H1 (cell line): ENCODE results near the gene TMEM25. TPM values are rescaled to one million over a fixed set of nuclear protein-coding genes. Genes with fewer than 3 reads are reported as not detected.
"Not testable (repeated sequence)": the region's sequence is repeated elsewhere in the genome, so short reads cannot be mapped to it uniquely, and the experiment has no call there.

Source experiments
- CTCF ChIA-PET: fragments of 300-600 bp; sonication (Branson Sonifier 250); formaldehyde crosslinking; loops from one replicate; lab custom pipeline; 2021; ENCODE audit not compliant: partially characterized antibody; lab: Charles Lee
- POLR2A ChIA-PET: fragments of 300-600 bp; sonication (Branson Sonifier 250); formaldehyde crosslinking; loops from one replicate; lab custom pipeline; 2021; ENCODE audit warnings: inconsistent platforms; ENCODE audit not compliant: partially characterized antibody; lab: Charles Lee
- DNase-seq, 2 experiments: peaks; one replicate each; pipeline versions ENCODE4 v3.0.0 to v3.0.0-alpha.2; 2010 to 2022; ENCODE audit warnings: low spot score in 2 of 2, low read depth in 1 of 2, mixed read lengths in 1 of 2
- FAIRE-seq: peaks from 2 replicates; lab custom pipeline; 2011; peaks lifted over from hg19 to GRCh38; lab: Jason Lieb, UNC
- H2AFZ ChIP-seq: 2 replicates; pipeline ENCODE4 v1.8.1; 2012; ENCODE audit warnings: low read length, inconsistent platforms
- H2AK5ac ChIP-seq: 2 replicates; pipeline ENCODE4 v1.6.1; 2013; ENCODE audit warnings: low read depth, low read length
- H2BK120ac ChIP-seq: replicated peaks from 2 replicates; pipeline ENCODE3; 2013; ENCODE audit warnings: low read depth, low read length, inconsistent platforms
- H2BK12ac ChIP-seq: 2 replicates; pipeline ENCODE4 v1.6.1; 2013; ENCODE audit warnings: low read depth, low read length
- H2BK15ac ChIP-seq: 2 replicates; pipeline ENCODE4 v1.6.1; 2013; ENCODE audit warnings: low read length
- H2BK20ac ChIP-seq: 2 replicates; pipeline ENCODE4 v1.6.1; 2013; ENCODE audit warnings: low read length
- H2BK5ac ChIP-seq: 2 replicates; pipeline ENCODE4 v1.6.1; 2013; ENCODE audit warnings: low read depth, low read length
- H3K14ac ChIP-seq: 2 replicates; pipeline ENCODE4 v1.6.1; 2013; ENCODE audit warnings: inconsistent platforms; ENCODE audit not compliant: insufficient read length
- H3K18ac ChIP-seq: 2 replicates; pipeline ENCODE4 v1.6.1; 2013; ENCODE audit warnings: low read length; ENCODE audit errors: extremely low read depth
- H3K23ac ChIP-seq: 2 replicates; pipeline ENCODE4 v1.6.1; 2013; ENCODE audit warnings: inconsistent platforms; ENCODE audit not compliant: insufficient read length
- H3K23me2 ChIP-seq: 2 replicates; pipeline ENCODE4 v1.6.1; 2013; ENCODE audit warnings: low read depth, low read length
- H3K27ac ChIP-seq: 2 replicates; pipeline ENCODE4 v1.6.1; 2011; ENCODE audit warnings: low read depth, low read length, inconsistent platforms
- H3K27me3 ChIP-seq, 4 experiments: replicated peaks in 1 of 4; 1 replicate in 1 of 4; 2 replicates in 3 of 4; pipeline versions ENCODE4 v1.6.1 to v1.8.1; 2011 to 2013; ENCODE audit warnings: low read length in 3 of 4, mild to moderate bottlenecking in 3 of 4, inconsistent platforms in 2 of 4, mixed read lengths in 2 of 4, moderate library complexity in 1 of 4; ENCODE audit not compliant: control insufficient read depth in 3 of 4, insufficient read depth in 3 of 4; ENCODE audit errors: extremely low read depth in 1 of 4
- H3K36me3 ChIP-seq, 4 experiments: 2 replicates each; pipeline versions ENCODE4 v1.6.1 to v1.8.1; 2011 to 2013; ENCODE audit warnings: mild to moderate bottlenecking in 4 of 4, low read length in 3 of 4, moderate library complexity in 2 of 4, control low read depth in 1 of 4, inconsistent platforms in 1 of 4; ENCODE audit not compliant: insufficient read depth in 4 of 4, control insufficient read depth in 2 of 4
- H3K4ac ChIP-seq: replicated peaks from 2 replicates; pipeline ENCODE3; 2013; ENCODE audit warnings: low read length, low read depth, mixed read lengths, inconsistent platforms; ENCODE audit not compliant: insufficient read length
- H3K4me1 ChIP-seq, 4 experiments: replicated peaks in 1 of 4; 1 replicate in 1 of 4; 2 replicates in 3 of 4; pipeline versions ENCODE4 v1.6.1 to v1.8.1; 2011 to 2013; ENCODE audit warnings: low read length in 3 of 4, inconsistent platforms in 2 of 4, mixed read lengths in 1 of 4; ENCODE audit not compliant: insufficient read depth in 4 of 4, control insufficient read depth in 3 of 4
- H3K4me2 ChIP-seq, 2 experiments: 2 replicates each; pipeline versions ENCODE4 v1.6.1 to v1.8.1; 2011 to 2013; ENCODE audit warnings: low read depth in 2 of 2, low read length in 2 of 2, control low read depth in 1 of 2, inconsistent platforms in 1 of 2, mild to moderate bottlenecking in 1 of 2; ENCODE audit not compliant: insufficient read depth in 1 of 2
- H3K4me3 ChIP-seq, 4 experiments: fragments of 200-600, 300-600 bp in 1 of 4; sonication (generic), shearing (Covaris generic), sonication (Bioruptor Twin) in 1 of 4; 2 replicates each; pipeline versions ENCODE4 v1.5.1 to v1.8.1; 2011 to 2016; ENCODE audit warnings: low read length in 4 of 4, low read depth in 3 of 4, control low read depth in 2 of 4, inconsistent platforms in 2 of 4, mild to moderate bottlenecking in 2 of 4, mixed read lengths in 1 of 4, moderate library complexity in 1 of 4; ENCODE audit not compliant: insufficient read depth in 2 of 4; ENCODE audit errors: extremely low read depth in 1 of 4
- H3K56ac ChIP-seq: replicated peaks from 2 replicates; pipeline ENCODE3; 2013; ENCODE audit warnings: low read depth, mild to moderate bottlenecking, mixed read lengths, low read length, inconsistent platforms; ENCODE audit not compliant: insufficient read length
- H3K79me1 ChIP-seq: 2 replicates; pipeline ENCODE4 v1.6.1; 2013; ENCODE audit warnings: low read depth, low read length, control low read depth
- H3K79me2 ChIP-seq, 2 experiments: 2 replicates each; pipeline versions ENCODE4 v1.6.1 to v1.8.1; 2012 to 2013; ENCODE audit warnings: low read length in 2 of 2, mild to moderate bottlenecking in 2 of 2, inconsistent platforms in 1 of 2; ENCODE audit not compliant: insufficient read depth in 2 of 2, control insufficient read depth in 1 of 2
- H3K9ac ChIP-seq, 4 experiments: replicated peaks in 1 of 4; 1 replicate in 1 of 4; 2 replicates in 3 of 4; pipeline versions ENCODE4 v1.6.1 to v1.8.1; 2011 to 2013; ENCODE audit warnings: low read depth in 3 of 4, low read length in 3 of 4, control low read depth in 2 of 4, mild to moderate bottlenecking in 2 of 4, moderate library complexity in 2 of 4, inconsistent platforms in 1 of 4; ENCODE audit errors: extremely low read depth in 1 of 4
- H3K9me3 ChIP-seq, 2 experiments: 2 replicates each; pipeline versions ENCODE4 v1.6.1 to v1.8.1; 2012 to 2013; ENCODE audit warnings: mild to moderate bottlenecking in 2 of 2, moderate library complexity in 2 of 2, control low read depth in 1 of 2, inconsistent platforms in 1 of 2, low read depth in 1 of 2, low read length in 1 of 2, mixed read lengths in 1 of 2; ENCODE audit not compliant: insufficient read depth in 2 of 2
- H4K20me1 ChIP-seq, 2 experiments: replicated peaks in 1 of 2; 2 replicates each; pipeline versions ENCODE3 to v1.8.1; 2011 to 2013; ENCODE audit warnings: inconsistent platforms in 2 of 2, low read length in 2 of 2, mild to moderate bottlenecking in 1 of 2; ENCODE audit not compliant: insufficient read depth in 2 of 2, control insufficient read depth in 1 of 2
- H4K5ac ChIP-seq: 2 replicates; pipeline ENCODE4 v1.6.1; 2013; ENCODE audit warnings: low read length, low read depth, mixed read lengths, inconsistent platforms; ENCODE audit not compliant: insufficient read length
- H4K8ac ChIP-seq: 2 replicates; pipeline ENCODE4 v1.8.0; 2013; ENCODE audit warnings: mild to moderate bottlenecking, moderate library complexity, low read length, inconsistent platforms; ENCODE audit not compliant: insufficient read depth; ENCODE audit errors: extremely low read depth
- H4K91ac ChIP-seq: replicated peaks from 2 replicates; pipeline ENCODE3; 2013; ENCODE audit warnings: low read length, mixed read lengths, inconsistent platforms; ENCODE audit not compliant: insufficient read length
- WGBS, 2 experiments: shearing (Covaris generic) in 1 of 2; methylation state at CpG; one replicate each; pipeline versions ENCODE4 v1.1.6 to v1.1.7; 2013 to 2015; ENCODE audit warnings: low lambda C conversion rate in 2 of 2, mixed read lengths in 2 of 2, inconsistent platforms in 1 of 2, low coverage in 1 of 2, missing lambda C conversion rate in 1 of 2; ENCODE audit not compliant: insufficient replicate concordance in 2 of 2, insufficient coverage in 1 of 2, insufficient read length in 1 of 2; ENCODE audit errors: extremely low coverage in 1 of 2, missing lambda C conversion rate in 1 of 2; 5-methylcytosine and 5-hydroxymethylcytosine counted together
- polyA plus RNA-seq, 7 experiments: library from polyadenylated mRNA; depleted of rRNA in 3 of 7; stranded (reverse) in 5 of 7; unstranded in 2 of 7; fragments of >200 nt in 5 of 7; fragments of 200-250 nt in 2 of 7; gene quantifications; 1 replicate in 5 of 7; 2 replicates in 1 of 7; 4 replicates in 1 of 7; pipeline versions ENCODE4 v1.2.1 to v1.2.3, GENCODE V29; 2011 to 2013; ENCODE audit warnings: missing spikeins in 2 of 7, mixed read lengths in 2 of 7
- total RNA-seq: library from RNA; stranded (reverse); fragmentation: NEBNext Ultra II Directional; extraction: Animal tissue kit (Norgen Biotek cat#: 25700); gene quantifications from 2 replicates; pipeline ENCODE4 v1.2.1, GENCODE V29; 2021

Gene TMEM25
- total and polyA plus RNA-seq, 2 of the 8 experiments (the other 6 are each of a cell fraction or from before 2014, with no cell fraction given) = 18.3 to 26.8 TPM

DNA sequence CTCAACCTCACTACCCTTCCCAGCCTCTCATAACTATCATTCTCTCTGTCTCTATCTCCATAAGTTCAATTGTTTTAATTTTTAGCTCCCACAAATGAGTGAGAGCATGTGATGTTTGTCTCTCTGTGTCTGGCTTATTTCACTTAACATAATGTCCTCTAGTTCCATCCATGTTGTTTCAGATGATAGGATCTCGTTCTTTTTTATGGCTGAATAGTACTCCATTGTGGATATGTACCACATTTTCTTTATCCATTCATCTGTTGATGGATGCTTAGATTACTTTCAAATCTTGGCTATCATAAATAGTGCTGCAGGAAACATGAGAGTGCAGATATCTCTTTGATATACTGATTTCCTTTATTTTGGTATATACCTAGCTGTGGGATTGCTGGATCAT is 49.8 kb upstream of the TMEM25 start:
- H3K4me1 ChIP-seq, POLR2A ChIA-PET, H3K79me1 ChIP-seq, H3K14ac ChIP-seq, H3K18ac ChIP-seq, H3K79me2 ChIP-seq, H3K9me3 ChIP-seq, DNase-seq, H3K23me2 ChIP-seq, H4K20me1 ChIP-seq, H3K56ac ChIP-seq, H4K8ac ChIP-seq, H4K91ac ChIP-seq, H2AK5ac ChIP-seq, H3K4ac ChIP-seq, H2BK120ac ChIP-seq, H4K5ac ChIP-seq, H3K4me2 ChIP-seq, H3K4me3 ChIP-seq, H2BK12ac ChIP-seq, H3K27ac ChIP-seq, H2BK20ac ChIP-seq, H3K9ac ChIP-seq, H2BK5ac ChIP-seq, H2BK15ac ChIP-seq, H3K27me3 ChIP-seq, FAIRE-seq, H2AFZ ChIP-seq, H3K23ac ChIP-seq: not testable (repeated sequence)
- CTCF ChIA-PET = interaction anchor here (0.8 kb wide), 1 partner anchor 29 kb away, joined by 3 read pairs; no protein-coding TSS in a partner anchor
- WGBS, 2 experiments = 90% methylated on average over 1 of the region's 1 CpG; no CpG with 5 or more reads in 1 of the 2 experiments
- H3K36me3 ChIP-seq = peaks cover 25 to 84% (median 68%) of the 10 kb centered on the region in 4 experiments
